Stomach (tissue), 4 donors: ENCODE measurements around the gene ARAP2.

Experiments
- EP300 ChIP-seq: sonication (generic); formaldehyde crosslinking; IDR thresholded peaks from one replicate; pipeline ENCODE4 v1.6.1; 2017; ENCODE audit warnings: antibody characterized with exemption
- POLR2A ChIP-seq, 4 donors: fragments of 450-650 bp; IDR thresholded peaks; one replicate each; pipeline ENCODE4 v1.6.1; 2016; ENCODE audit warnings: antibody characterized with exemption in 4 of 4, control low read depth in 2 of 4, mild to moderate bottlenecking in 1 of 4, moderate library complexity in 1 of 4

DNA sequence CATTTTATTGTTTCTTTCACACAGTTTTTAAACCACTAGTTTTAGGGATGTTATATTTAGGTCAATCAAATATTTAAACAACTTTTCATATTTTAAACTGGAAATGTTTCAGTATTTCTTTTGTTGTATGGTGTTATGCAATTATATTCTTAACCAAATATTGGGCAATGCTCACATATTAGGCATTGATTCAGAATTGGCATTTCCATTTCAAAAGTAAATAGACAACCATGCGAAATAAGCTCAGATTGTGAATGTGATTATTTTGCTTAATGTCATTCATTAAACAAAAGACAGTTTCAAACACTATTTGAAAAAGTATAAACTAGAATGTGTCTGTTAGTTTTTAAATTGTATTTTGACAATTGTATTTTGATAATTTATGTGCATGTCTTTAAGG lies 36.9 kb downstream of the ARAP2 start:
- TF ChIP-seq POLR2A (IDR thresholded peaks at IDR 0.05) (no peak), EP300 (no peak)
